ACC112 (cell line): ENCODE measurements around the gene ZNF563.
A peak's percentile ranks its signal among the peaks of the same experiment; 100 is the strongest.

Experiments
- H2AFZ ChIP-seq: fragments of 200-600 bp; sonication (generic); one replicate; pipeline ENCODE4 v1.6.0; 2017; ENCODE audit warnings: antibody characterized with exemption, low read length; ENCODE audit not compliant: unreplicated experiment
- H3K27ac ChIP-seq: fragments of 200-600 bp; sonication (generic); 2 replicates; pipeline ENCODE4 v1.5.1; 2014; ENCODE audit warnings: low read depth, mild to moderate bottlenecking, antibody characterized with exemption, low read length, moderate library complexity
- H3K27me3 ChIP-seq: fragments of 200-600 bp; sonication (generic); 2 replicates; pipeline ENCODE4 v1.6.1; 2014; ENCODE audit warnings: mild to moderate bottlenecking, antibody characterized with exemption, low read length, moderate library complexity, mixed read lengths; ENCODE audit not compliant: insufficient read depth
- H3K36me3 ChIP-seq: fragments of 200-600 bp; sonication (generic); 2 replicates; pipeline ENCODE4 v1.6.1; 2016; ENCODE audit warnings: mild to moderate bottlenecking, antibody characterized with exemption, low read length, moderate library complexity, mixed read lengths; ENCODE audit not compliant: insufficient read depth
- H3K4me1 ChIP-seq: fragments of 200-600 bp; sonication (generic); one replicate; pipeline ENCODE4 v1.6.1; 2016; ENCODE audit warnings: low read length, mixed read lengths; ENCODE audit not compliant: insufficient read depth, unreplicated experiment, control insufficient read depth
- H3K4me3 ChIP-seq: fragments of 200-600 bp; sonication (generic); 2 replicates; pipeline ENCODE4 v1.5.1; 2014; ENCODE audit warnings: mild to moderate bottlenecking, low read depth, low read length
- H3K79me2 ChIP-seq: fragments of 200-600 bp; sonication (generic); one replicate; pipeline ENCODE4 v1.6.0; 2016; ENCODE audit warnings: low read length; ENCODE audit not compliant: control insufficient read depth, unreplicated experiment, insufficient read depth

ZNF563 gene

GRCh38 chr19:12294249-12295158 lies 38.9 kb downstream of the ZNF563 start, which contains the start of gene ZNF44:
Gene ZNF44, minus strand, starts transcription at chr19:12294883. Its CDS starts 189 bp downstream, at chr19:12294694.
- Histone ChIP-seq H3K27me3 (no peaks in the 10 kb centered on the region), H3K27ac (peak within 1 kb of the TSS; percentile 85), H3K79me2 (peaks cover 35% of the 10 kb centered on the region), H3K4me3 (peak within 1 kb of the TSS; percentile 97), H3K36me3 (no peaks in the 10 kb centered on the region), H2AFZ (peak within 1 kb of the TSS; percentile 73), H3K4me1 (peaks cover 3% of the 10 kb centered on the region)

- H2AFZ ChIP-seq = no peak overlapping the region
- peaks cover 38% of the 10 kb centered on the region for H3K79me2 ChIP-seq
- H3K27ac ChIP-seq = peak overlapping the region; percentile 85
Observed at GRCh38 chr19:12293777-12294248, 39.6 kb downstream of the ZNF563 start.

GRCh38 chr19:12289790-12290065 lies 43.7 kb downstream of the ZNF563 start:
- Histone ChIP-seq H3K4me1 (peaks cover 15% of the 10 kb centered on the region), H3K27me3 (no peaks in the 10 kb centered on the region), H3K4me3 (no peak overlapping the region), H3K27ac (peak overlapping the region; percentile 82), H3K79me2 (peaks cover 72% of the 10 kb centered on the region), H3K36me3 (peaks cover 10% of the 10 kb centered on the region; the same call in 1 of the 2 replicates), H2AFZ (no peak overlapping the region)

More at GRCh38 chr19:12293777-12294248, 39.6 kb downstream of the ZNF563 start:
- Histone ChIP-seq H3K4me1 (peaks cover 5% of the 10 kb centered on the region), H3K27me3 (no peaks in the 10 kb centered on the region), H3K36me3 (no peaks in the 10 kb centered on the region), H3K4me3 (peak overlapping the region; percentile 97)

- peaks cover 12% of the 10 kb centered on the region for H3K4me1 ChIP-seq
- peaks cover 67% of the 10 kb centered on the region for H3K79me2 ChIP-seq
- peaks cover 10% of the 10 kb centered on the region for H3K36me3 ChIP-seq
- no peaks in the 10 kb centered on the region for H3K27me3 ChIP-seq
- no peak overlapping the region for H3K27ac ChIP-seq
- no peak overlapping the region for H2AFZ ChIP-seq
- no peak overlapping the region for H3K4me3 ChIP-seq
Observed at GRCh38 chr19:12287958-12288500, 45.4 kb downstream of the ZNF563 start.

- H3K4me3 ChIP-seq = no peak overlapping the region
- no peak overlapping the region for H3K27ac ChIP-seq
- H3K79me2 ChIP-seq = peaks cover 74% of the 10 kb centered on the region
- no peak overlapping the region for H2AFZ ChIP-seq
- peaks cover 15% of the 10 kb centered on the region for H3K36me3 ChIP-seq
- no peaks in the 10 kb centered on the region for H3K27me3 ChIP-seq
- peaks cover 11% of the 10 kb centered on the region for H3K4me1 ChIP-seq
Observed at GRCh38 chr19:12284631-12285030, 48.8 kb downstream of the ZNF563 start.

- Histone ChIP-seq H3K27ac (no peak overlapping the region), H3K36me3 (peaks cover 19% of the 10 kb centered on the region), H2AFZ (no peak overlapping the region), H3K27me3 (no peaks in the 10 kb centered on the region), H3K4me1 (peaks cover 11% of the 10 kb centered on the region), H3K79me2 (peaks cover 77% of the 10 kb centered on the region), H3K4me3 (no peak overlapping the region)
Observed at GRCh38 chr19:12284226-12284625, 49.2 kb downstream of the ZNF563 start.

GRCh38 chr19:12278713-12279112 lies 54.7 kb downstream of the ZNF563 start:
- Histone ChIP-seq H3K36me3 (peaks cover 48% of the 10 kb centered on the region), H2AFZ (no peak overlapping the region), H3K4me1 (no peaks in the 10 kb centered on the region), H3K27me3 (no peaks in the 10 kb centered on the region), H3K27ac (no peak overlapping the region), H3K4me3 (no peak overlapping the region), H3K79me2 (peaks cover 66% of the 10 kb centered on the region)

- peaks cover 22% of the 10 kb centered on the region for H3K79me2 ChIP-seq
- no peak overlapping the region for H3K27ac ChIP-seq
- no peak overlapping the region for H2AFZ ChIP-seq
- no peaks in the 10 kb centered on the region for H3K27me3 ChIP-seq
- no peak overlapping the region for H3K4me3 ChIP-seq
- no peaks in the 10 kb centered on the region for H3K4me1 ChIP-seq
- H3K36me3 ChIP-seq = peaks cover 71% of the 10 kb centered on the region
Observed at GRCh38 chr19:12272980-12273901, 60.2 kb downstream of the ZNF563 start.

GRCh38 chr19:12272386-12272785 lies 61.0 kb downstream of the ZNF563 start:
- Histone ChIP-seq H3K27me3 (no peaks in the 10 kb centered on the region), H3K36me3 (peaks cover 65% of the 10 kb centered on the region), H3K4me1 (no peaks in the 10 kb centered on the region)

GRCh38 chr19:12270854-12271253 lies 62.6 kb downstream of the ZNF563 start:
- H3K27me3 ChIP-seq = no peaks in the 10 kb centered on the region
- no peak overlapping the region for H3K4me3 ChIP-seq
- peaks cover 4% of the 10 kb centered on the region for H3K79me2 ChIP-seq
- H2AFZ ChIP-seq = no peak overlapping the region
- no peaks in the 10 kb centered on the region for H3K4me1 ChIP-seq
- H3K36me3 ChIP-seq = peaks cover 51% of the 10 kb centered on the region
- no peak overlapping the region for H3K27ac ChIP-seq

More at GRCh38 chr19:12272386-12272785, 61.0 kb downstream of the ZNF563 start:
- Histone ChIP-seq H2AFZ (no peak overlapping the region), H3K79me2 (peaks cover 14% of the 10 kb centered on the region), H3K27ac (no peak overlapping the region), H3K4me3 (no peak overlapping the region)
